BLaER1 treated with 17β-estradiol and CSF1 and Interleukin-3, amounts not matched to agents 10 nM and 100 nM (cell line): Measurements from ENCODE around the gene KIZ.
A peak's percentile ranks its signal among the peaks of the same experiment; 100 is the strongest.

Source experiments
- H3K27ac ChIP-seq, 11 experiments: shearing (Covaris generic); formaldehyde crosslinking; 2 replicates each; pipeline ENCODE4 v1.8.1; 2022
- H3K27me3 ChIP-seq, 11 experiments: shearing (Covaris generic); formaldehyde crosslinking; 2 replicates each; pipeline ENCODE4 v1.8.1; 2022
- H3K36me3 ChIP-seq, 11 experiments: shearing (Covaris generic); formaldehyde crosslinking; 2 replicates each; pipeline ENCODE4 v1.8.1; 2022
- H3K4me1 ChIP-seq, 10 experiments: shearing (Covaris generic); formaldehyde crosslinking; 2 replicates each; pipeline ENCODE4 v1.8.1; 2022
- H3K4me2 ChIP-seq, 11 experiments: shearing (Covaris generic); formaldehyde crosslinking; 2 replicates each; pipeline ENCODE4 v1.8.1; 2022
- H3K4me3 ChIP-seq, 10 experiments: shearing (Covaris generic); formaldehyde crosslinking; 2 replicates each; pipeline ENCODE4 v1.8.1; 2022
- H3K9ac ChIP-seq, 11 experiments: shearing (Covaris generic); formaldehyde crosslinking; 2 replicates each; pipeline ENCODE4 v1.8.1; 2022
- H3K9me3 ChIP-seq, 11 experiments: shearing (Covaris generic); formaldehyde crosslinking; replicated peaks in 1 of 11; 2 replicates each; pipeline ENCODE4 v1.8.1; 2022
- H4K20me1 ChIP-seq, 11 experiments: shearing (Covaris generic); formaldehyde crosslinking; 2 replicates each; pipeline ENCODE4 v1.8.1; 2022
- Cebpa-rat ChIP-seq, 11 experiments: shearing (Covaris generic); IDR thresholded peaks; 2 replicates each; pipeline ENCODE4 v1.8.1; 2022

The KIZ gene

DNA sequence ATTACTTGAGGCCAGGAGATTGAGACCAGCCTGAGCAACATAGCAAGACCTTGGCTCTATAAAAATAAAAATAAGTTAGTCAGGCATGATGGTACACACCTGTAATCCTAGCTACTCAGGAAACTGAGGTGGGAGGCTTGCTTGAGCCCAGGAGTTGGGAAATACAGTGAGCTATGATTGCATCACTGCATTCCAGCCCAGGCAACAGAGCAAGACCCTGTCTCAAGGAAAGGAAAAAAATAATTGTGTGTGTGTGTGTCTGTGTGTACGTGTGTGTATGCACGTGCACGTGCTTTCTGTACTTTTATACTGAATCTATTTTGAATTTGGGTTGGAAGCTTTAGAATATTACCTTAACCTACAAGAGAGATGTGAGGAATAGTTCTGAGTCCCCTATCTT is 58.9 kb downstream of the KIZ start:
- Histone ChIP-seq H3K27ac (no peak overlapping the region), H3K4me2 (no peak overlapping the region), H3K4me1 (peaks cover 0 to 9% (median 5%) of the 10 kb centered on the region in 10 experiments; a peak in 9 of 20 replicates), H3K36me3 (0 out of 22 replicates have a peak, but pooled peaks cover 0 to 3% (median 0%) of the 10 kb centered on the region in 11 experiments), H3K27me3 (no peaks in the 10 kb centered on the region), H3K9ac (no peak overlapping the region), H3K4me3 (no peak overlapping the region), H3K9me3 (no peaks in the 10 kb centered on the region), H4K20me1 (no peaks in the 10 kb centered on the region)
- peak in 1 of 11 experiments; percentile 44; a peak in 2 of 22 replicates for TF ChIP-seq Cebpa-rat (IDR thresholded peaks at IDR 0.05)

DNA sequence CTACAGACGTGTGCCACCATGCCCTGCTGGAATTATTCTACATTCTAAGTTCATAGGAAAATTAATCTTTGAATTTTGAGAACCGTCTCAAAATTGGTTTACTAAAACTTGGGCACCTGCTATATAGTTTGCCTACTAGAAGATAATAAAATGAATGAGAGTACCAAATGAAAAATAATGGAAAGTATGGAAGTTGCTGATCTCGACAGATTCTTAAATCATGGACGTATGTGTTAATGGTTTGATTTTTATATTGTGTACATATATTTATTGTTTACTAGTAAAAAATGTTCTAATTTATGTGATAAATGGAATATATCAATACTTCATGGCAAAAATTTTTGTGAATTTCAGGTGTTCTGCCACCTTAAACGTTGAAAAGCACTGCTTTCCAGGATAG is 60.0 kb downstream of the KIZ start:
- no peak overlapping the region for H3K4me3 ChIP-seq
- H3K4me2 ChIP-seq = no peak overlapping the region
- H3K9me3 ChIP-seq = no peaks in the 10 kb centered on the region
- no peak overlapping the region for H3K9ac ChIP-seq
- H3K36me3 ChIP-seq = 0 out of 22 replicates have a peak, but pooled peaks cover 0 to 4% (median 0%) of the 10 kb centered on the region in 11 experiments
- H3K27ac ChIP-seq = no peak overlapping the region
- no peak for TF ChIP-seq Cebpa-rat (IDR thresholded peaks at IDR 0.05)
- peaks cover 0 to 9% (median 5%) of the 10 kb centered on the region in 10 experiments; a peak in 9 of 20 replicates for H3K4me1 ChIP-seq
- H4K20me1 ChIP-seq = no peaks in the 10 kb centered on the region
- no peaks in the 10 kb centered on the region for H3K27me3 ChIP-seq

DNA sequence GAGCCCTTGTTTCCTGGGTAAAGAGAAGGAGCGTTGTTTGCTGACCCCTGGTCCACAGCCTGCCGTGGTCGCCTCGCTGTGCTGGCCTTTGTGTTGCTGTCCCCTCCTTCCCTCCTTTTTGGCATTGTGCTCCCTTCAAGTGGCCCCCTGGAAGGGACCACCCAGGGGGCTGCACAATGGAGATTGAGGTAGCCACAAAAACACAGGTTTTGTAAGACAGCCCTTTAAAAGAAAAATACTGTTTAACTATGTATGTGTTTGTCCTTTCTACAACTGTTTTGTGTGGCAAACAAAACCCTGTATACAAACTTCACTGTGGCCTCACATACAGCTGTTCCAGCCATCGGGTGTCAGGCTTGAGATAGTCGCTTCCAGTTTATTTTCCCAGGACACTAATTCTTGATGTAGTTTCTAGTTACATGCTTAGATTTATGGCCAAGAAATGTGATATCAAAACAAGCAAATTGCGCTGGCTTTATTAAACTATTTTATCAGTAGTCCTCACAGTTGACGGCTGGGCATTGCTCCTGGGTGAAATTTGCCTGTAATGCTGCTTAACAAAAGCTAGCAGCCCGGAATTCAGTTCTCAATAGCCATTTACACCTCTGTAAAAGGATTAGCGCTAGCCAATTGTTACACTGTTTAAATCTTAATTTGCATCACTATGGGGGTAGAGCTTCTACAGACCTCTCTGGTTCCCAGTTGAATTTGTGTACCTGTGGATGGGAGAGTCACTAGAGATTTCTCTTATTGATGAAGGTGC is 64.1 kb downstream of the KIZ start:
- Histone ChIP-seq H3K27me3 (no peaks in the 10 kb centered on the region), H4K20me1 (no peaks in the 10 kb centered on the region), H3K4me2 (no peak overlapping the region), H3K4me1 (no peaks in the 10 kb centered on the region), H3K9ac (no peak overlapping the region), H3K27ac (no peak overlapping the region), H3K4me3 (no peak overlapping the region), H3K36me3 (0 out of 22 replicates have a peak, but pooled peaks cover 0 to 4% (median 0%) of the 10 kb centered on the region in 11 experiments), H3K9me3 (no peaks in the 10 kb centered on the region)
- TF ChIP-seq Cebpa-rat (IDR thresholded peaks at IDR 0.05) = no peak

DNA sequence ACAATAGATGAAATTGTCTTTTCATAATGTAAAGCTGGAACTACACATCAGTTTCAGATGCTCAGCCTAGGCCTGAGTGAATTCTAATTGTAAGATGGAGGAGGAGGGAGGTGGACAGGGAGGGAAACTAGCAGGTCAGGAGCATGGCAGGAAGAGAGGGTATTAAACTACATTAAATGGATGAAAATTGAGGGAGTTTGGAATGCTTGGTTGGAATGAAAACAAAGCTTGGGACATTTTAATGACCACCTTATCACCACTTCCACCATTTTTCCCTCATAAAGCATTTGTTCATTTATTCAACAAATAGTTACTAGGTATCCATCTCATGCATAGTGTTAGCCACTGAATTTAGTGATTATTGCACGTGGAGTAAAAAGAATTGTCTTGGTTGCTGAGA is 65.0 kb downstream of the KIZ start:
- H3K9me3 ChIP-seq = no peaks in the 10 kb centered on the region
- H3K36me3 ChIP-seq = 0 out of 22 replicates have a peak, but pooled peaks cover 0 to 4% (median 0%) of the 10 kb centered on the region in 11 experiments
- TF ChIP-seq Cebpa-rat (IDR thresholded peaks at IDR 0.05) = no peak
- no peak overlapping the region for H3K4me2 ChIP-seq
- H3K27ac ChIP-seq = no peak overlapping the region
- no peak overlapping the region for H3K9ac ChIP-seq
- H3K27me3 ChIP-seq = no peaks in the 10 kb centered on the region
- no peaks in the 10 kb centered on the region for H4K20me1 ChIP-seq
- no peaks in the 10 kb centered on the region for H3K4me1 ChIP-seq
- no peak overlapping the region for H3K4me3 ChIP-seq

DNA sequence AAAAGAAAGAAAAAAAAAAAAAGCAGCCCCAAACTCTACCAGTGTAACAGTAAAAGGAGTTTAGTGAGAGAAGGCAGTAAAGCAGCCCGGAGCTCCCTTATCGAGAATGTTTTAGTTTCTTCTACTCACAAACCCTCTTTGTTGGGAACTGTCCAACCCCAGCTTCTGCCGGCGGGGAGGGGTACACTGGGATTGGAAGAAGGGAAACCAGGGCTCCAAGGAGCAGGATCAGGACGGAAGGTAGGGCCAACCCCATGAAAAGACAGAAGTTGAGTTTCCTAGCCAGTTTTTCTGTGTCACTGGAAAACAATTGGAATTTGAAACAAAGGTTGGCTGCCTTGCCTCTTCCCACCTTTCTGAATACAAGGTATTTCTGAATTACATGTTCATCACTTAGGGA is 66.0 kb downstream of the KIZ start:
- Histone ChIP-seq H3K9me3 (no peaks in the 10 kb centered on the region), H3K36me3 (0 out of 22 replicates have a peak, but pooled peaks cover 0 to 4% (median 0%) of the 10 kb centered on the region in 11 experiments), H3K4me3 (no peak overlapping the region), H3K9ac (no peak overlapping the region), H3K27me3 (no peaks in the 10 kb centered on the region), H3K4me2 (no peak overlapping the region), H3K4me1 (no peaks in the 10 kb centered on the region), H4K20me1 (no peaks in the 10 kb centered on the region), H3K27ac (no peak overlapping the region)
- TF ChIP-seq Cebpa-rat (IDR thresholded peaks at IDR 0.05) = no peak

DNA sequence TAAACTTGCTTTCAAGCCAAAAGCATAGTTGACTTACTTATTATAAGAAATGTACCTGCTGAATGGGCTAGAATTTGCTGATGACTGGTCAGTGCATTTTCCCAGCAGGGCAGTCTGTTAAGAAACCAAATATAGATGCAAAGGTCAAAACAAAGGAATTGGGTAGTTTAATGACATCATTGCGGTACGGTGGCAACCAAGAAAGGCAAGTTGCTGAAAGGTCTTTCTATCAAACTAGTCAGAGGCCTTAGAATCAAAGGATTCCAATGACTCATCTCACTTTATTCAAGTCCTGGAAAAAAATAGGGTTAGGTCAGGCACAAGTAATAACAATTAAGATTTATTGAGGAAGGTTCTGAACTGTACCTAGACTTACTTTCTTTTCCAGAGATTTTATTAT is 76.4 kb downstream of the KIZ start:
- Histone ChIP-seq H3K36me3 (peaks cover 0 to 18% (median 0%) of the 10 kb centered on the region in 11 experiments; a peak in 6 of 22 replicates), H3K9me3 (no peaks in the 10 kb centered on the region), H3K4me1 (no peaks in the 10 kb centered on the region), H3K4me3 (no peak overlapping the region), H3K27me3 (no peaks in the 10 kb centered on the region), H3K27ac (no peak overlapping the region), H3K4me2 (no peak overlapping the region), H4K20me1 (no peaks in the 10 kb centered on the region), H3K9ac (no peak overlapping the region)
- TF ChIP-seq Cebpa-rat (IDR thresholded peaks at IDR 0.05) = no peak

DNA sequence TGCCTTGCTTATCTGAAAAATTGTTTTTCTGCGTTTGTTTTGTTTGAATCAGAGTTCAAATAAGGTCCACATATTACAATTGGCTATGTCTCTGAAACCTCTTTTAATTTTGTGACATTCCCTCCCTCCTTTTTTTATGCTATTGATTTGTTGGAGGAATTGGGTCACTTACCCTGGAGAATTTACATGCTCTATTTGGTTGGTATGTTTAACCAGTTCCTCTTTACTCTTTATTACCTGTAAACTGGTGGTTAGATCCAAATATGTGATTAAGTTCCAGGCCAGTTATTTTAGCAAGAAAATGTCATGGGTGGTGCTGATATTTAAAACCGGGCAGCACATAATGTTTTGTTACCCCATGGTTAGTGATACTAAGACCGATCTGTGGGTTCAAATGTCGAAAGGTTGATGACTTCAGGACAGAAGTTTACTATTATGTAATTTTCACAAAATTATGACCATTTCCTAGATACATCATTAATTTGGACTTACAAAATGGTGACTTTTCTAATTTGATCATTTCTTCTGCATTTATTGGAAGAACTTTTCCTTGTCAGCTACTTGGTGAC is 77.3 kb downstream of the KIZ start:
- Histone ChIP-seq H3K36me3 (peaks cover 0 to 18% (median 0%) of the 10 kb centered on the region in 11 experiments; a peak in 6 of 22 replicates), H3K9me3 (no peaks in the 10 kb centered on the region), H3K4me1 (no peaks in the 10 kb centered on the region), H3K27ac (no peak overlapping the region), H3K9ac (no peak overlapping the region), H3K4me2 (no peak overlapping the region), H3K4me3 (no peak overlapping the region), H3K27me3 (no peaks in the 10 kb centered on the region), H4K20me1 (no peaks in the 10 kb centered on the region)
- TF ChIP-seq Cebpa-rat (IDR thresholded peaks at IDR 0.05) = no peak

DNA sequence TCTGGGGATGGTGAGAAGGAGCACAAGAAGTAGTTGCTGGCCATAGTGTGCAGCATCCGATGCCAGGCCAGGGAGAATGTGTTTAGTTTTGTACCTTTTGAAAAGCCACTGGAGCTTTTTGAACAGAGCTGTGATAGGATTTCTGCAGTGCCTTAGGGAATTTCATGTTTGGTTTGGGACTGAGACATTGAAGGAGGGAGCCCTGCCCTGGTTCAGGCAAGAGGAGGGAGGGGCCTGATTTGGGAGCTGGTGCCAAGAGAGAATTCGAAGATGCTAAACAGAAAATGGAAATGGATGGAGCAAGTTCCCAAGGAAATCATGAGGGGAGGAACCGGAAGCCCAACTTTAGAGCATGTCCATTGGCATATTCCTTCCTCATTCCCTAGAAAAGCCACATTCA is 80.7 kb downstream of the KIZ start:
- TF ChIP-seq Cebpa-rat (IDR thresholded peaks at IDR 0.05) = no peak

DNA sequence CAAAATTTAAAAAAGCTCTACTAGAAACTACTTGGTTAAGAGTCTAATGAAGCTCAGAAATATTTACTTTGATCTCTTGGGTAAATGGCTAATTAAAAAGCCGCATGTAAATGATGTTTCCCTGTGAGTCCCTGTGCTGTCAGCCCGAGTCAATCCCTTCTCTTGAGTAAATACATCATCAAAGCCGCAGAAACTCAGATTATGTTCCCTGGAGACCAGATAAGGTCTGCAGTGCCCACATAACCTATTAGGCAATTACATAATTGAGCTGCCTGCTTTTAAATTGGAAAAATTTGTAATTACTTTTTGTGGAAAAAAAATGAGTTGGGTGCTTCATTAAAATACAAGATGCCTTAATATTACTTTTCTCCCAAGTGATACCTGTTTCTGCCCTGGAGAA is 83.1 kb downstream of the KIZ start:
- H4K20me1 ChIP-seq = no peaks in the 10 kb centered on the region
- no peak overlapping the region for H3K4me3 ChIP-seq
- no peak for TF ChIP-seq Cebpa-rat (IDR thresholded peaks at IDR 0.05)
- H3K27ac ChIP-seq = no peak overlapping the region
- H3K36me3 ChIP-seq = peaks cover 0 to 18% (median 5%) of the 10 kb centered on the region in 11 experiments; a peak in 6 of 22 replicates
- H3K4me1 ChIP-seq = no peaks in the 10 kb centered on the region
- no peak overlapping the region for H3K9ac ChIP-seq
- no peaks in the 10 kb centered on the region for H3K27me3 ChIP-seq
- no peak overlapping the region for H3K4me2 ChIP-seq
- no peaks in the 10 kb centered on the region for H3K9me3 ChIP-seq

More for the DNA sequence above, 80.7 kb downstream of the KIZ start:
- no peak overlapping the region for H3K4me3 ChIP-seq
- H3K36me3 ChIP-seq = peaks cover 0 to 18% (median under 1%) of the 10 kb centered on the region in 11 experiments; a peak in 6 of 22 replicates
- no peak overlapping the region for H3K4me2 ChIP-seq
- H3K9ac ChIP-seq = no peak overlapping the region
- no peaks in the 10 kb centered on the region for H3K27me3 ChIP-seq
- no peak overlapping the region for H3K27ac ChIP-seq
- H4K20me1 ChIP-seq = no peaks in the 10 kb centered on the region
- H3K9me3 ChIP-seq = no peaks in the 10 kb centered on the region
- no peaks in the 10 kb centered on the region for H3K4me1 ChIP-seq
